GM12878 (cell line): Measurements from ENCODE around the gene MVK.

Experiments used
- FOXM1 ChIP-seq: IDR thresholded peaks from 2 replicates; pipeline ENCODE4 v1.6.1; 2012; ENCODE audit warnings: low read depth, mild to moderate bottlenecking, inconsistent platforms, low read length, moderate library complexity
- MYB ChIP-seq: fragments of 150-350 bp; IDR thresholded peaks from 2 replicates; pipeline ENCODE4 v1.6.1; 2014; ENCODE audit warnings: mild to moderate bottlenecking, low read depth, low read length, borderline replicate concordance
- POLR2A ChIP-seq: IDR thresholded peaks from 2 replicates; pipeline ENCODE4 v1.6.1; 2011; ENCODE audit warnings: low read depth, mild to moderate bottlenecking, low read length
- SIN3A ChIP-seq: IDR thresholded peaks from 2 replicates; pipeline ENCODE4 v1.6.1; 2012; ENCODE audit warnings: low read depth, low read length, improper control_type of control experiment
- TF ChIP-seq, protein P1 (sequence below), 3 experiments: IDR thresholded peaks in 2 of 3; conservative IDR thresholded peaks in 1 of 3; 2 replicates each; pipeline ENCODE4 v1.5.1; 2011; ENCODE audit warnings: low read depth in 3 of 3, low read length in 3 of 3, mild to moderate bottlenecking in 3 of 3, control low read depth in 2 of 3, moderate library complexity in 2 of 3, inconsistent platforms in 1 of 3, mixed read lengths in 1 of 3; ENCODE audit not compliant: control insufficient read depth in 2 of 3, insufficient read depth in 1 of 3; ENCODE audit errors: extremely low read depth in 1 of 3

DNA sequence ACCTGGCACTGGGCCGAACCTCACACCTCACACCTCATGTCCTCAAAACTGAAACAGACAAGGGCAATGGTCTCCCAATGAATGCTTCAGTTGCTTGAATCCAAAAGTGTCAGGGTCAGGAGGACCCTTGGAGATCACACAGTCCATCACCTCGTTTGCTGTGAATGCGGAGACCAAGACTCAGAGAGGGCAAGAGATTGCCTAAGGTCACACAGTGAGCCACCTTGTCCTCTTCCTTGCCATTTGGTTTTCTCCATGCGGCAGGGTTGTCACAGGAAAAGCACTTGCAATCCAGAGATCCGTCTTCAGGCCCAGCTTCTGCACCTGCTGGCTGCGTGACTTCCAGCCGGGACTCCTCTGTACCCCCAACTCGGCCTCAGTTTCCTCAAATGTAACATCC, 28.0 kb downstream of the MVK start:
- TF ChIP-seq, protein P1, sequence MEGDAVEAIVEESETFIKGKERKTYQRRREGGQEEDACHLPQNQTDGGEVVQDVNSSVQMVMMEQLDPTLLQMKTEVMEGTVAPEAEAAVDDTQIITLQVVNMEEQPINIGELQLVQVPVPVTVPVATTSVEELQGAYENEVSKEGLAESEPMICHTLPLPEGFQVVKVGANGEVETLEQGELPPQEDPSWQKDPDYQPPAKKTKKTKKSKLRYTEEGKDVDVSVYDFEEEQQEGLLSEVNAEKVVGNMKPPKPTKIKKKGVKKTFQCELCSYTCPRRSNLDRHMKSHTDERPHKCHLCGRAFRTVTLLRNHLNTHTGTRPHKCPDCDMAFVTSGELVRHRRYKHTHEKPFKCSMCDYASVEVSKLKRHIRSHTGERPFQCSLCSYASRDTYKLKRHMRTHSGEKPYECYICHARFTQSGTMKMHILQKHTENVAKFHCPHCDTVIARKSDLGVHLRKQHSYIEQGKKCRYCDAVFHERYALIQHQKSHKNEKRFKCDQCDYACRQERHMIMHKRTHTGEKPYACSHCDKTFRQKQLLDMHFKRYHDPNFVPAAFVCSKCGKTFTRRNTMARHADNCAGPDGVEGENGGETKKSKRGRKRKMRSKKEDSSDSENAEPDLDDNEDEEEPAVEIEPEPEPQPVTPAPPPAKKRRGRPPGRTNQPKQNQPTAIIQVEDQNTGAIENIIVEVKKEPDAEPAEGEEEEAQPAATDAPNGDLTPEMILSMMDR (IDR thresholded peaks at IDR 0.05 in 2 of 3, conservative IDR thresholded peaks at IDR 0.05 in 1 of 3; ENCODE audit: control insufficient read depth in 2 of 3, extremely low read depth in 1 of 3, insufficient read depth in 1 of 3, low read depth in 3 of 3, low read length in 3 of 3): no peak
- no peak for TF ChIP-seq POLR2A
- no peak for TF ChIP-seq MYB
- TF ChIP-seq FOXM1: no peak
- TF ChIP-seq SIN3A: no peak
